ENCODE measurements around the gene STPG1.

Gene STPG1

DNA sequence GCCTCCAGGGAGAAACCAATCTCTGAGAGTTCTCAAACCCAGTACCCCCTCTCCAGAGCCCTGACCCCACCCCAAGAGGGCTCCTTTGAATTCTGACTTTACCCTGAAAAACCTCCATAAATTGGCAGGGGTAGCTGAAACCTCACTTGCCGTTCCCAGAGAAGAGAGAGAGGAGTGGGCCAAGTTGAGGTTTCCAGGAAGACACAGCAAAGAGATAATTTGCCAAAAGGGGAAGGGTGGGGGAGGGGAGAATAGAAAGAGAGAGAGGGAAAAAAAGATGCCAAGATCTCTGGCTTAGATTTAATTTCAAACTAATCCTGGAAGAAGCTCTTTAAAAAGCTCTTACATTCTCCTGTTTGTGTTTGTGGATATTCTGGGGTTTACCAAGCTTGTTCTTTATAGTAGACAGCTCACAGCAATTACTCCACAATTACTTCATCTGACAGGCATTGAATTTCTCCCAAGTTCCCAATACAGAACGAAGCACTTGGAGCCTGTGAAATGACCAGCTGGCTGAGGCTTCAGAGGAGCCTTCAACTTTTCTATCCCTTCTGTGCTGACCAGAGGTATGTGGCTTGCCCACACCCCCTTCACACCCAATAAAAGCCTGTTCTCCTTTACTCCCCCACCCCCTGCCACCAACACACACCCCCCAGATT, 95.5 kb downstream of the STPG1 start:
- no peak for DNase-seq (ENCODE audit: low read depth)

DNA sequence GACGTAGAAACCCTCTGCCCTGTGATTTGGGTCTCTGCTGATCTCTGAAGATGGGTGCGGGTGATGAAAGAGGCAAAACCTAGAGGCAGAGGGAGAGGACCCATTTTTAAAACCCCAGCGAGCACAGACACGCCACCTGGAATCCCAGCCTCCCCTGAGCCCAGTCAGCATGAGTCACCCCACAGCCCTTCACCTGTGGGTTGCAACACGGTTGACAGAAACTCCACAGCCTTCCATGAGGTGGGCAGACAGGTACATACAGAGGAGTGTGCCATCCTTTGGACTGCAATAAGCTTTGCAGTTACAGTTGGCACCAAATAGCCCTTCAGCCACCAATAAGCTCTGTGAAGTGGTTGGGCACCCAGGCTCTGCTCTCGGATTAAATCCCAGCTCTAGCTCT, 96.5 kb downstream of the STPG1 start:
- no peak for DNase-seq (ENCODE audit: low read depth)

DNA sequence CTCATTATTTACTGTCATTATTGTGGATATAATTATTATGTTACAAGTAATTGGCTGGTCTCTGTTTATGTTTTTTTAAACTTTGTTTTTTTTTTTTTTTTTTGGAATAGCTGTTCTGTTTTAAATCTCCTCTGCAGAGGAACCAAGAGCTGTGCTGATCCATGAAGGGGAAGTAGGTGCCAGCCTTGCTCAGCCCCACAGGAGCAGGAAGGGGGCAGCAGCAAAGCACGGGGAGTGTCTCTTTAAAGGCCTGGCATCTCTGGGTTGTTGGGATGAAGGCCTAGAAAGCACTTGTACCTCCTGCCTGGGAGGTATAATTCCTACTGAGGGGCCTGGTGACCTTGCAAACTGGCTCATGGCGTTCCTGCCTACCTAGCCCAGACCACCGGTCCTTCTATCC, 96.9 kb downstream of the STPG1 start:
- DNase-seq (ENCODE audit: low read depth), result no peak

DNA sequence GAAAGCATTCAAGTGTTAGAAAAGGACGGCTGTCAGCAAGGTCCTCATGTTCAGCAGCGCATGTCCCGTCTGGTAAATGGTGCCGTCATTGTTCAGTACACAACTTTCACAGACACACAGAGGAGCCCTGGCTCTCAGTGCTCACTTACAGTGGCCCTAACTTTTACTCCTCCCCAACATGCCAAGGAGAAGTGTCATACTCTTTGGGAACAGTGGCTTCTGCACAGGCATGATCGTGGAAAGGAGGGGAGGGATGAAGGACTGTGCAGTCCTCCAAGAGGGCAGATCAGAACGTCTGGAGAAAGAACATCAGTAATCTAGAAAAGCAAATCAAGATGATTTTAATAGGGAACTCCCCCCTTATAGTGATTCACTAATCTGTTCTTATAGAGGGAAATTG, 98.2 kb downstream of the STPG1 start:
- no peak for DNase-seq (ENCODE audit: low read depth)

DNA sequence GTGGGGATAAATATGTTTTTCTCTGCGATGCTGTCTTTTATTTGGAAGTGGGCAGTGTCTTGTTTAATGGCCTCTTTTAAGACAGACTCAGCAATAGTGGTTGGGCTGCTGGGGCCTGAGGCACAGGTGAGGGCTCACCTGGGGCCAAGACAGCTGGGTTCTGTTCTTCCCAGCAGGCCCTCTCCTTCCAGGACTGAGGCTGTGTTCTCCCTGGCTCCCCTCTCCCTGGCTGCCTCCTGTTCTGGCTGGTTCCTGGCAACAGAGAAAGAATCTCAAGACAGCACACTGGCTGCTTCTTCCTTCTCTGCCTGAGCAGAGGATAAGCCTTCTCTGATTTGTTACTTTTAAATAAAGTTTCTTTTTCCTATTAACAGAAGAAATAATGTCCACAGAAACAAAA, 101.8 kb downstream of the STPG1 start:
- no peak for DNase-seq (ENCODE audit: low read depth)

DNA sequence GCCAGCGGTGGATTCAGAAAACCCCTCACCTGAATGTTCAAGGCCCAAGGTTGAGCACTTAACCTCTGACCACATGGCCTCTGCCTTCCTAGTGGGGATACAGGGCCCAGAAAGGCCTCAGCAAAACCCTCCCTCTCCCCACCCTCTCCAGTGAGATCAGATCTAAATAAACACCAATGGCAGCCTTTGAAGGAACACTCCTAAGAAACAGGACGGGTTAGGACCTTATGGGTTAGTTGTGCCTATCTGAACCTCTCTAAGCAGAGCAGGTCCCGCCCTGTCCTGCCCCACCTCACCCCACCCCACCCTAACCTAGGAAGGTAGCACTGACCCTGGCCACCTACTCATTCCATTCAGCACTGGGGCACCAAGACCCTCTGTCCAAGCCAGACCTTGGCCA, 102.3 kb downstream of the STPG1 start:
- DNase-seq (ENCODE audit: low read depth), result no peak

DNA sequence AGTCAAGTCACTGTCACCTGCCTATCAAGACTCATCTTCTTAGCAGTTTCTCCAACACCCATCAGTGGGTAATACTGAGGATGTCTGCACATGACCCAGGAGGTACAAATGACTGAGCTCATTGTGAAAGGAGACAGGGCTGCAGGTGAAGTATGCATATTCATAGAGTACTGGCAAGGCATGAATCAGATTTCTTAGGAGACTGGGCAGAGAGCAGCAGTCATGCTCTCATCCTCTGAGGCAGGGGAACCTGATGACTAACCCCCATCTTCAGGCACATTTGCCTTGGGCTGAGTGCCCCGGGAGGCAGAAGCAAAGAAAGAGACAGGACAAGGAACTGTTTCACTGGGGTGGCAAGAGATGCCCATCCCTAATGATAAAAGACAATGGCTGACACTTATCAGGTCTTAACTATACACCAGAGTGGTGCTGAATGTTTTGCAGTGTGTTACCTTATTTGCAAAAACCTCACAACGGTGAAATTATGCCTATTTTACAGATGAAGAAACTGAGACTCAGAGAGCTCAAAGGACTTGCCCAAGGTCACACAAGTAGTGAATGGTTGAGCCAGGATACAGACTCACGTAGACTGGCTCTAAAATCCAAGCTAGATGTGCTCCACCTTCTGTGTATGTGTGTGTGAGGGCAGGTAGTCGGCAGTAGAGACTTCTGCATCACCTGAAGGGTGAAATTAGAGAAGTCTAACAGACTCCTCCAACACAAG, 103.7 kb downstream of the STPG1 start:
- no peak for DNase-seq (ENCODE audit: low read depth)

DNA sequence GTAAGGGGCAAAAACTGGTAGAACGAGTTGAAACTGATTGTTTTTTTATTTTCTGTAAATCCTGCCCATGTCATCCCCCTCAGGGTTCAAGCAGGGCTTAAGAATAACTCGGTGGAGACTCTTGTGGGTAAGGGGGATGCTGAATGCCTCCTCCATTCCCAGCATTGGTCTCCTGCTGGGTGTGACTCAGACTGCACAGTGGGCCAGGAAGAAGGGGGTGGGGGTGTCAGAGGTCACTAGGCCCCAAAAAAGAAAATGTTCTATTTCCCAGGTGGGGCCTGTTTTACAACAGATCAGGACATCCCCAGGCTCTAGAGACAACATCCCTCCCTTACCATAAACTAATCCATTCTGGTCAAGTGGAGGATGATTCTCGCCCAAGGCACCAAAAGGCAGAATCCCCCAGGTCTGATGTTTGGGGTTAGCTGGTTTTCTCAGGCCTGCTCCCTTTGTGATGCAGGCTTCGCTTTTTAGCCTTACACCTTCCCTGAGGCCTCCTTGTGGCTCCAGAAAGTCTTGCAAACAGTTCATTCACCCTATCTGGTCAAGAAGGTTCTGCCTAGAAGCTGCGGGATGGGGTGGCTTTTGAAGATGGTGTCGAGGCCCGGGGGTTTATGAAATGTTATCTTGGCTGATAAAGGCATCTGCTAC, 105.1 kb downstream of the STPG1 start:
- DNase-seq (ENCODE audit: low read depth), result no peak
